ENCODE data around the gene TTR. TPM values are rescaled to one million over a fixed set of nuclear protein-coding genes. Genes with fewer than 3 reads are reported as not detected.

TTR gene
- total RNA-seq, 4 donors from 2014 or later: 0.33 to 1.2 TPM; not detected in 2

DNA sequence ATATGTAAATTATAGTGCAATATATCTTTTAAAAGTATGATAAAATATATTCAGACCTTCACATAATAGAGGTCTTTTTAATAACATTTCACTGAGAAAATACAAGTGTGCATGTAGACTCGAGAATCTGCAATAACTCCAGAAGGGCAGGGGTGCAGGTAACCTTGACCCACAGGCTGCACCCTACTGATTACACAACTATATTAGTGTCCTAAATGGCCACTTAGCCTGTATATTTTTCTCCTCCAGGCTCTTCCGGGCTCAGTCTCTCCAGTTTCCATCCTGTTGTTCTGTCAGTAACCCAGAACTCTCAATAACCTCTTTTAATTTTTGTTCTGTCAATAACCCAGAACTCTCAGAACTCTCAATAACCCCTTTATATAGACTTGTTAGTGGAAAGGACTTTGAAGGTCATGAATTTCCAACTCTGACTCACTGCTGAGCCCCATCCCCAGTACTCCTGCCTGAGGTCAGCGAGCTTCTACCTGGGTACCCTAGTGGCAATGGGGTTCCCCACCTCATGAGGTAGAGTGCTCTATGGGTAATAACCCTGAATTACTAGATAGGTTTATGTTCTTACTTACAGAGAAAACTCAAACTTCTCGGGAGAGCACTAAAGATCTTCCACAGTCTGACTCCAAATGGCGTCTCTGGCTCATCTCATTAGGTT is 8.4 kb upstream of the TTR start:
- Histone ChIP-seq H3K9me3 (no peaks in the 10 kb centered on the region), H3K27ac (replicated peaks in 1 of 4) (no peak overlapping the region), H3K4me3 (no peak overlapping the region), H3K4me1 (peaks cover 0 to 5% (median 0%) of the 10 kb centered on the region in 4 donors), H3K27me3 (no peaks in the 10 kb centered on the region), H3K36me3 (no peaks in the 10 kb centered on the region)
- intact Hi-C loops (cut with DNase I): no loop called here
- WGBS: 88% methylated on average over 5 of the region's 5 CpGs
- DNase-seq (ENCODE audit: extremely low spot score): no peak
- TF ChIP-seq POLR2AphosphoS5 (IDR thresholded peaks at IDR 0.05): no peak
- TF ChIP-seq EP300 (IDR thresholded peaks at IDR 0.05): no peak
- TF ChIP-seq, protein P1, sequence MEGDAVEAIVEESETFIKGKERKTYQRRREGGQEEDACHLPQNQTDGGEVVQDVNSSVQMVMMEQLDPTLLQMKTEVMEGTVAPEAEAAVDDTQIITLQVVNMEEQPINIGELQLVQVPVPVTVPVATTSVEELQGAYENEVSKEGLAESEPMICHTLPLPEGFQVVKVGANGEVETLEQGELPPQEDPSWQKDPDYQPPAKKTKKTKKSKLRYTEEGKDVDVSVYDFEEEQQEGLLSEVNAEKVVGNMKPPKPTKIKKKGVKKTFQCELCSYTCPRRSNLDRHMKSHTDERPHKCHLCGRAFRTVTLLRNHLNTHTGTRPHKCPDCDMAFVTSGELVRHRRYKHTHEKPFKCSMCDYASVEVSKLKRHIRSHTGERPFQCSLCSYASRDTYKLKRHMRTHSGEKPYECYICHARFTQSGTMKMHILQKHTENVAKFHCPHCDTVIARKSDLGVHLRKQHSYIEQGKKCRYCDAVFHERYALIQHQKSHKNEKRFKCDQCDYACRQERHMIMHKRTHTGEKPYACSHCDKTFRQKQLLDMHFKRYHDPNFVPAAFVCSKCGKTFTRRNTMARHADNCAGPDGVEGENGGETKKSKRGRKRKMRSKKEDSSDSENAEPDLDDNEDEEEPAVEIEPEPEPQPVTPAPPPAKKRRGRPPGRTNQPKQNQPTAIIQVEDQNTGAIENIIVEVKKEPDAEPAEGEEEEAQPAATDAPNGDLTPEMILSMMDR (IDR thresholded peaks at IDR 0.05): no peak
- no peak for TF ChIP-seq POLR2A (IDR thresholded peaks at IDR 0.05; ENCODE audit: low read depth)

DNA sequence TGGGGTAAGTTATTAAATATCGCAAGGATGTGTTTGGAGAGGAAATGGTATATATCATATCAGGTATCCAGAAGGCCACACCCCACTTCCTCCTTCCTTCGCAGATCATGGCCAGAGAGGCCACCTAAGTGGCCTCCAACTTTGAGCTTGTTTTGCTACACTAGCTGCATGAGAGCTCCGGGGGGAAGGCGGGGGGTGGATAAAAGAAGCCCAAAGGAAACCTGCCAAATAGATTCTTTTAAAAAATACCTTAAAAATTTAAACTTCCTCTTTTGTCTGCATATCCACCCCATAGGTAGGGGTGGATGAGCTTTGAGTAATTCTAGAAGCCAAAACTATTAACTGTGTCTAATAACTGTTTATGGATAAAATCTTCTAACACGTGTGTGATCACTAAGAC is 5.7 kb upstream of the TTR start:
- no peak for DNase-seq (ENCODE audit: extremely low spot score)
- H3K36me3 ChIP-seq: no peaks in the 10 kb centered on the region
- intact Hi-C loops (cut with DNase I): no loop called here
- 81% methylated on average over 5 of the region's 5 CpGs for WGBS
- no peak overlapping the region for H3K4me3 ChIP-seq
- peaks cover 0 to 5% (median 0%) of the 10 kb centered on the region in 4 donors for H3K4me1 ChIP-seq
- H3K27ac ChIP-seq (replicated peaks in 1 of 4): no peak overlapping the region
- H3K27me3 ChIP-seq: no peaks in the 10 kb centered on the region
- no peak for TF ChIP-seq EP300 (IDR thresholded peaks at IDR 0.05)
- TF ChIP-seq POLR2AphosphoS5 (IDR thresholded peaks at IDR 0.05): no peak
- TF ChIP-seq, protein P1 (IDR thresholded peaks at IDR 0.05): no peak
- no peak for TF ChIP-seq POLR2A (IDR thresholded peaks at IDR 0.05; ENCODE audit: low read depth)
- no peaks in the 10 kb centered on the region for H3K9me3 ChIP-seq

DNA sequence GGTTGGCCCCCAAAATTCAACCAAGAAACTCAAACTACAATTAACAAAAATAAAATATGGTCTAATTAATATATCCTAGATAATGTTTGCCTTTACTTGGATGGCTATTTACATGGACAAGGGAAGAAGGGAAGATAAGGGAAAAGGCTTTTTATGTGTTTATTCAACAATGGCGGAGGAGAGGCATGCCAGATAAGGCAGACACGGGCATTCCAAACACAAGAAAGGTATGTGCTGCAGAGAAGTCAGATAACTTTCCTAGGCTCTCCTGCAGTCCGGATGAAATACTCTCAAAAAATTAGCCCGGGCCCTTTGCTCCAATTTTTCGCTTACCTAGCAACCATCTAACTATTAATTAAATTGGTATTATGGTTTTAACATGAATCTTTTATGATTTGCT is 5.1 kb upstream of the TTR start:
- no peaks in the 10 kb centered on the region for H3K36me3 ChIP-seq
- no peaks in the 10 kb centered on the region for H3K27me3 ChIP-seq
- H3K4me3 ChIP-seq: no peak overlapping the region
- TF ChIP-seq, protein P1 (IDR thresholded peaks at IDR 0.05): no peak
- TF ChIP-seq EP300 (IDR thresholded peaks at IDR 0.05) (no peak), POLR2AphosphoS5 (IDR thresholded peaks at IDR 0.05) (no peak), POLR2A (IDR thresholded peaks at IDR 0.05; ENCODE audit: low read depth) (no peak)
- peaks cover 0 to 3% (median 0%) of the 10 kb centered on the region in 4 donors for H3K4me1 ChIP-seq
- WGBS: 64% methylated on average over 5 of the region's 5 CpGs
- intact Hi-C loops (cut with DNase I): no loop called here
- H3K27ac ChIP-seq (replicated peaks in 1 of 4): no peak overlapping the region
- no peak for DNase-seq (ENCODE audit: extremely low spot score)
- H3K9me3 ChIP-seq: no peaks in the 10 kb centered on the region

DNA sequence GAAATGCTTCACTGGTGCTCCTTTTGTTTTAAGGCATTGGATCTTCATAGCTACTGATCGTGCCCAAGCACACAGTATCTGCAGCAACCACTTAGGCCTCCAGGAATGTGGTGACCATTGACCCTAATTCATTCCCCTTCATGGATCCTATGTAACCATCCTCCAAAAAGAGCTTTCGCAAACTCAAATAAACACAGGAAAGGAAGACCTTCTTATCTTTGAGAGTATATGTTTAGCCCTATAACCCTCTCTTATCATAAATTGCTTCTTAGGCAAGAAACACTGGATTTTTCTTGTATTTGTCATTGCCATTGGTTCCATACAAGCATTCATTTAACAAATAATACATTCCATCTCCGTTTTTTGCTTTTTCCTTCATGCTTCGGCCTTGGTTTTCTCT is 4.1 kb upstream of the TTR start:
- Histone ChIP-seq H3K4me1 (no peaks in the 10 kb centered on the region), H3K27ac (replicated peaks in 1 of 4) (no peak overlapping the region), H3K27me3 (no peaks in the 10 kb centered on the region), H3K36me3 (no peaks in the 10 kb centered on the region), H3K9me3 (no peaks in the 10 kb centered on the region), H3K4me3 (no peak overlapping the region)
- no peak for TF ChIP-seq EP300 (IDR thresholded peaks at IDR 0.05)
- TF ChIP-seq, protein P1 (IDR thresholded peaks at IDR 0.05): no peak
- TF ChIP-seq POLR2AphosphoS5 (IDR thresholded peaks at IDR 0.05): no peak
- TF ChIP-seq POLR2A (IDR thresholded peaks at IDR 0.05; ENCODE audit: low read depth): no peak
- intact Hi-C loops (cut with DNase I): no loop called here
- no peak for DNase-seq (ENCODE audit: extremely low spot score)
- WGBS: 73% methylated on average over 4 of the region's 4 CpGs

DNA sequence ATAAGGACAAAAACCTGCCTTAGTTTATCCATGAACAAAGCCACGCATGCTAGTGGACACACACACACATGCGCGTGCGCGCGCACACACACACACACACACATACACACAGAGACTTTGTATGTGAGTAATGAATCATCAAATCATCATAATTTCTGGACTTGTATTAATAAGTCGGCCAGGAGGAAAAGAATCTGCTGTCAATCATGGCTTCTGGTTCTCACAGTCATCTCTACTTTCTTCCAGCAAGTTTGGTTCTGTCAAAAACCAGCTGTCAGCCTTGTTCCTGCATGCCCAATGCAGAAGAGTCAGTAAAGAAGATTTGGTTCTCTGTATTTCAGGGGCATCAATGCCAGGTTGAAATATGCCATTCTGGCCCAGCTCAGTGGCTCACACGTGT is 1.1 kb upstream of the TTR start:
- intact Hi-C loops (cut with DNase I): no loop called here
- no peak for DNase-seq (ENCODE audit: extremely low spot score)
- TF ChIP-seq, protein P1 (IDR thresholded peaks at IDR 0.05): no peak
- TF ChIP-seq POLR2AphosphoS5 (IDR thresholded peaks at IDR 0.05): no peak
- no peak for TF ChIP-seq EP300 (IDR thresholded peaks at IDR 0.05)
- Histone ChIP-seq H3K4me1 (no peaks in the 10 kb centered on the region), H3K27ac (replicated peaks in 1 of 4) (no peak overlapping the region), H3K9me3 (peaks cover 0 to 3% (median 0%) of the 10 kb centered on the region in 4 donors), H3K27me3 (no peaks in the 10 kb centered on the region), H3K36me3 (no peaks in the 10 kb centered on the region), H3K4me3 (no peak overlapping the region)
- WGBS: 80% methylated on average over 8 of the region's 8 CpGs
